IPS-18a (cell line): ENCODE measurements around the gene CRHR1.

ENCODE experiments used
- H3K27ac ChIP-seq: one replicate; pipeline ENCODE4 v1.5.1; 2013; ENCODE audit warnings: low read length
- H3K27me3 ChIP-seq: one replicate; pipeline ENCODE4 v1.6.1; 2013; ENCODE audit warnings: mild to moderate bottlenecking, low read length; ENCODE audit not compliant: control insufficient read depth, insufficient read depth
- H3K36me3 ChIP-seq: one replicate; pipeline ENCODE4 v1.6.1; 2013; ENCODE audit warnings: low read depth, low read length; ENCODE audit not compliant: control insufficient read depth
- H3K4me1 ChIP-seq: one replicate; pipeline ENCODE4 v1.6.1; 2013; ENCODE audit warnings: low read depth, low read length; ENCODE audit not compliant: control insufficient read depth
- H3K4me3 ChIP-seq: one replicate; pipeline ENCODE4 v1.5.1; 2013; ENCODE audit warnings: low read length
- H3K9ac ChIP-seq: one replicate; pipeline ENCODE4 v1.6.1; 2013; ENCODE audit warnings: mild to moderate bottlenecking, low read length, moderate library complexity
- H3K9me3 ChIP-seq: one replicate; pipeline ENCODE4 v1.6.1; 2013; ENCODE audit warnings: low read depth, low read length; ENCODE audit not compliant: control insufficient read depth

Gene CRHR1

DNA sequence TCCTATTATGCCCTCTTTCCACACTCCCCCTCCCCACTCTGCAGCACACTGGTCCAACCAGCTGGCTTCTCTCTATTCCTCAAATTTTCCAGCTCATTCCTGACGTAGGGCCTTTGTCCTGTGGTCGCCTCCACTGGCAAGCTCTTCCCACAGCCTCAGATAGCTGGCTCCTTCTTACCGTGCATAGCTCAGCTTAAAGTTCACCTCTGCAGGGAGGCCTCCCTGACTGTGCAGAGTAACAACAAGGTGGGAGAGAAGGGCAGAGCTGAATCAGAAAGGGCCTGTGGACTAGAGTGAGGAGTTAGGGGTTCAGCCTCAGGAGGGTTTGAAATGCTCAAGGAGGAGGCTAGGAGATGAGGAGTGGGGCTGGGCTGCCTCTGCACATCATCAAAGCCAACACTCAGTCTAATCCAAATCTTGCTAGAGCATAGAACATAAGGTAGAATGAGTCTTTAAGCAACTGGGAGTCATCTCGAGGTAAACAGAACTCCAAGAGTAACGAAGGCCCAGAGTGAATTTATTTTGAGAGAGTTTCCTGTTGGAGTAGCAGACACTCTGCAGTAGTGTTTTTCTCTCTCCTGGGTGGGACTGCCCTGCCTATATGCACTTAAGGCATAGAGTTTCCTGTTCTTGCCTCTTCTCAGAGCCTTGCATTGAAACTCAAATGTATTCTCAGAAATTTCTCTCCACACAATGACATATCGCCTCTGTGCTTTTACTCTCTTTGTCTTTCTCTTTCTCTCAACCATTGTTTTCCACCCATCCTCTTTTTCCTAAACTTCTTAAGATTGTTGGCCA is 79.9 kb downstream of the CRHR1 start:
- Histone ChIP-seq H3K9me3 (no peaks in the 10 kb centered on the region), H3K27me3 (no peaks in the 10 kb centered on the region), H3K4me3 (no peak overlapping the region), H3K27ac (no peak overlapping the region), H3K4me1 (no peaks in the 10 kb centered on the region), H3K9ac (no peak overlapping the region), H3K36me3 (no peaks in the 10 kb centered on the region)

- Histone ChIP-seq H3K9ac (no peak overlapping the region), H3K27me3 (no peaks in the 10 kb centered on the region), H3K4me1 (no peaks in the 10 kb centered on the region), H3K9me3 (no peaks in the 10 kb centered on the region), H3K27ac (no peak overlapping the region), H3K4me3 (no peak overlapping the region), H3K36me3 (no peaks in the 10 kb centered on the region)
Observed at GRCh38 chr17:45867171-45867570, 83.1 kb downstream of the CRHR1 start.

- H3K36me3 ChIP-seq, result no peaks in the 10 kb centered on the region
- H3K9ac ChIP-seq, result no peak overlapping the region
- H3K27me3 ChIP-seq, result no peaks in the 10 kb centered on the region
- H3K4me1 ChIP-seq, result no peaks in the 10 kb centered on the region
- no peak overlapping the region for H3K4me3 ChIP-seq
- H3K27ac ChIP-seq, result no peak overlapping the region
- H3K9me3 ChIP-seq, result no peaks in the 10 kb centered on the region
Observed at GRCh38 chr17:45867702-45868101, 83.6 kb downstream of the CRHR1 start.

DNA sequence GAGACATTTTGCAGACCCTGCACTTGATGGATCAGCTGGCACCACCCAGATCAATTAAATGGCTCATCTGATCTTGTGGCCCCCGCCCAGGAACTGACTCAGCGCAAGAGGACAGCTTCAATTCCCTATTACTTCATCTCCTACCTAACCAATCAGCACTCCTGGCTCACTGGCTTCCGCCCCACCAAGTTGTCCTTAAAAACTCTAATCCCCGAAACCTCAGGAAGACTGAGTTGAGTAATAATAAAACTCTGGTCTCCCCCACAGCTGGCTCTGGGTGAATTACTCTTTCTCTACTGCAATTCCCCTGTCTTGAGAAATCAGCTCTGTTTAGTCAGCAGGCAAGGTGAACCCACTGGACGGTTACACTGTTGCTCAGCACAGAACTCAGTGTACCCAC is 84.2 kb downstream of the CRHR1 start:
- Histone ChIP-seq H3K4me3 (no peak overlapping the region), H3K27ac (no peak overlapping the region), H3K27me3 (no peaks in the 10 kb centered on the region), H3K36me3 (no peaks in the 10 kb centered on the region), H3K4me1 (no peaks in the 10 kb centered on the region), H3K9me3 (no peaks in the 10 kb centered on the region), H3K9ac (no peak overlapping the region)

DNA sequence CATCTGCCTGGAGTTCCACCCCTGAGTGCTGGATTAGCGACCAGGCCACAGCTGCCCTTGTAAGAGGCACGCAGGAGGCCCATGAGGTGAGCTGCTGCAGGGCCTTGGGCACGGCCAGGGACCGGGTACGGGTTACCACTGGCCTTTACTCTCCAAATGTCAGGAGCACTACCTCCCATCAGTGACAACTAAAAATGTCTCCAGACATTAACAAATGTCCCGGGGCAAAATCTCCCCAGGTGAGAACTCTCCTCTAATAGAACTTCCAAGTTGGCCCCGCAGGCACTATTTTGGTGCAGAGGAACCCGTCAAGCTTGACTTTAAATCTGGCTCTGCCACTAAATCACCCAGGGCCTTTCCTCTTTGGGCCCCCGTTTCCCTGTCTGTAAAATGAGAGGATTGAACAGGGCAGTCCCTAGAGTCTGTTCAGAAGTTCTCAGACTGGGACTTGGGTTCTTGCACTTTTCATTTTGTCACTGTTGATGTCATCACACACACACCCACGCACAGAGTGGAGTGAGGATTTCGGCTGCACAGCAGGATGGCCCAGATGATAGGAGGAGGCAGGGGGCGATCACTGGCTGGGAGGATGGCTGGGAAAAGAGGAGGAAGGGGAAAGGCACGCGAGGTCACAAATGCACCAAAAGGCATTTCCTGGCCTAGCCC is 85.7 kb downstream of the CRHR1 start:
- Histone ChIP-seq H3K27me3 (no peaks in the 10 kb centered on the region), H3K4me3 (no peak overlapping the region), H3K9ac (no peak overlapping the region), H3K36me3 (no peaks in the 10 kb centered on the region), H3K4me1 (no peaks in the 10 kb centered on the region), H3K27ac (no peak overlapping the region), H3K9me3 (no peaks in the 10 kb centered on the region)

- Histone ChIP-seq H3K4me3 (no peak overlapping the region), H3K4me1 (no peaks in the 10 kb centered on the region), H3K36me3 (no peaks in the 10 kb centered on the region), H3K27me3 (no peaks in the 10 kb centered on the region), H3K9ac (no peak overlapping the region), H3K9me3 (no peaks in the 10 kb centered on the region), H3K27ac (no peak overlapping the region)
Observed at GRCh38 chr17:45870342-45870974, 86.3 kb downstream of the CRHR1 start.

GRCh38 chr17:45871718-45872117 is 87.6 kb downstream of the CRHR1 start:
- Histone ChIP-seq H3K36me3 (no peaks in the 10 kb centered on the region), H3K4me1 (no peaks in the 10 kb centered on the region), H3K9ac (no peak overlapping the region), H3K9me3 (no peaks in the 10 kb centered on the region), H3K27me3 (no peaks in the 10 kb centered on the region), H3K27ac (no peak overlapping the region), H3K4me3 (no peak overlapping the region)

DNA sequence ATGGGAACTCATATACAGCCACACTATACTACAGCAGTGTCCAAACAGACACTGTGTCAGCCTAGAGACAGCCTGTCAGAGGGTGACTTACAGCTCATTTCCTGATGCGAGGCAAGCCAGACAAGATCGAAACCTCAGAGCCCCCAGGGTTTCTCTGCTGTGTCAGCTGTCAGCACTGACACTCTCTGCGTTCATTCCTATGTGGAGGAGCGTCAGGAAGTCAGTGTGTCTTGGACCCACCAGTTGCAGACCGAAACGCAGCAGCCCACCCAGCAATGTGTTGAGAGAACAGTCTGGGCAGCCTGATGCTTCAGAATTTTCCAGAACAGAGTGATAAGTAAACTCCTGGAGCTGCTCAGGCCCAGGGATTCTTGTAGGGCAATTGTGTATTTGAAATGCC is 89.6 kb downstream of the CRHR1 start:
- Histone ChIP-seq H3K9me3 (no peaks in the 10 kb centered on the region), H3K9ac (no peak overlapping the region), H3K27ac (no peak overlapping the region), H3K36me3 (no peaks in the 10 kb centered on the region), H3K4me1 (no peaks in the 10 kb centered on the region), H3K27me3 (no peaks in the 10 kb centered on the region), H3K4me3 (no peak overlapping the region)

- Histone ChIP-seq H3K4me1 (no peaks in the 10 kb centered on the region), H3K27ac (no peak overlapping the region), H3K36me3 (no peaks in the 10 kb centered on the region), H3K9ac (no peak overlapping the region), H3K27me3 (no peaks in the 10 kb centered on the region), H3K4me3 (no peak overlapping the region), H3K9me3 (no peaks in the 10 kb centered on the region)
Observed at GRCh38 chr17:45874151-45874550, 90.0 kb downstream of the CRHR1 start.

GRCh38 chr17:45876539-45876938 is 92.4 kb downstream of the CRHR1 start:
- Histone ChIP-seq H3K9me3 (no peaks in the 10 kb centered on the region), H3K36me3 (no peaks in the 10 kb centered on the region), H3K27me3 (no peaks in the 10 kb centered on the region), H3K9ac (no peak overlapping the region), H3K4me1 (no peaks in the 10 kb centered on the region), H3K4me3 (no peak overlapping the region), H3K27ac (no peak overlapping the region)

GRCh38 chr17:45877467-45877866 is 93.3 kb downstream of the CRHR1 start:
- Histone ChIP-seq H3K27me3 (no peaks in the 10 kb centered on the region), H3K9me3 (no peaks in the 10 kb centered on the region), H3K4me1 (no peaks in the 10 kb centered on the region), H3K27ac (no peak overlapping the region), H3K9ac (no peak overlapping the region), H3K36me3 (no peaks in the 10 kb centered on the region), H3K4me3 (no peak overlapping the region)
